ENCODE data around the gene TMEM115.

- TF ChIP-seq CTCF (IDR thresholded peaks at IDR 0.05) (no peak), POLR2A (IDR thresholded peaks at IDR 0.05) (no peak), POLR2AphosphoS5 (IDR thresholded peaks at IDR 0.05) (no peak)
These were observed 33.7 kb downstream of the TMEM115 start for GRCh38 chr3:50325497-50326181.
